Measurements from ENCODE around the gene MTCP1.

DNA sequence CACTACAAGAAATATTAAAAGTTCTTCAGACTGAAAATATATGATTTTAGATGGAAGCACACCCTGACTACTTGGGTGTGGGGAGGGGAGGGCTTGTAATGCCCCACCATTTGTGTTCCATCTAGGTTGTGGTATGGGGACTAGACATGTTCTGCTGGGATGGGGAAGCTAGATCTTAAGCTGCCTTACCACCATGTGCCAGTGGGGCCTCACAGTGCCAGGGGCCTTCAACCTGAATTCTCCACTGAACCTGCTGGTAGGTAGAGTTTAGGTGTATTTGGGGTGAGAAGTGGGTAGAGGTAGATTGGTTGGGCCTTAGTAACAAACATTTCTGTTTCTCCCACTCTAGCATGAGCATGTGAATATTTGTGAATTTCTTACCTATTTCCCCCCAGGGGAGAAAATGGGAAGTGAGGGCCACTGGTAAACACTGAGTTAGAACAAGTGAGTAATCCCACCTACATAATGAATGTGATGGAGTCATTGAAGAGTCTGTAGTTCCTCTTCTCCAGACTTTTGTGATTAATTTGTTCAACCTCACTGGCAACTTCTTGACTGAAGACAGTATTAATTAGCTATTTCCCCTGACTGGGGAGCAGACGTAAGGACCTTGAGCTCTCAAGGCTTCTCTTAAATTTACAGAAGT lies 44.4 kb upstream of the MTCP1 start:
- TF ChIP-seq, protein P1, sequence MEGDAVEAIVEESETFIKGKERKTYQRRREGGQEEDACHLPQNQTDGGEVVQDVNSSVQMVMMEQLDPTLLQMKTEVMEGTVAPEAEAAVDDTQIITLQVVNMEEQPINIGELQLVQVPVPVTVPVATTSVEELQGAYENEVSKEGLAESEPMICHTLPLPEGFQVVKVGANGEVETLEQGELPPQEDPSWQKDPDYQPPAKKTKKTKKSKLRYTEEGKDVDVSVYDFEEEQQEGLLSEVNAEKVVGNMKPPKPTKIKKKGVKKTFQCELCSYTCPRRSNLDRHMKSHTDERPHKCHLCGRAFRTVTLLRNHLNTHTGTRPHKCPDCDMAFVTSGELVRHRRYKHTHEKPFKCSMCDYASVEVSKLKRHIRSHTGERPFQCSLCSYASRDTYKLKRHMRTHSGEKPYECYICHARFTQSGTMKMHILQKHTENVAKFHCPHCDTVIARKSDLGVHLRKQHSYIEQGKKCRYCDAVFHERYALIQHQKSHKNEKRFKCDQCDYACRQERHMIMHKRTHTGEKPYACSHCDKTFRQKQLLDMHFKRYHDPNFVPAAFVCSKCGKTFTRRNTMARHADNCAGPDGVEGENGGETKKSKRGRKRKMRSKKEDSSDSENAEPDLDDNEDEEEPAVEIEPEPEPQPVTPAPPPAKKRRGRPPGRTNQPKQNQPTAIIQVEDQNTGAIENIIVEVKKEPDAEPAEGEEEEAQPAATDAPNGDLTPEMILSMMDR (IDR thresholded peaks at IDR 0.05; ENCODE audit: control extremely low read depth in 1 of 3, insufficient read depth in 1 of 3, low read depth in 1 of 3, low read length in 3 of 3): no peak
- no peak for TF ChIP-seq YY1 (IDR thresholded peaks at IDR 0.05; ENCODE audit: low read depth, low read length)
- no peak for TF ChIP-seq POLR2A (IDR thresholded peaks at IDR 0.05; ENCODE audit: control extremely low read depth in 1 of 2, low read depth in 2 of 2, low read length in 2 of 2)
- no peak for TF ChIP-seq SRF (IDR thresholded peaks at IDR 0.05; ENCODE audit: low read depth, low read length)
